Measurements from ENCODE around the gene B3GNT2. TPM values are rescaled to one million over a fixed set of nuclear protein-coding genes. Genes with fewer than 3 reads are reported as not detected.

Gene B3GNT2
- total and polyA plus RNA-seq, 3 donors from 2014 or later = 19.7 to 20.9 (median 20.9) TPM

DNA sequence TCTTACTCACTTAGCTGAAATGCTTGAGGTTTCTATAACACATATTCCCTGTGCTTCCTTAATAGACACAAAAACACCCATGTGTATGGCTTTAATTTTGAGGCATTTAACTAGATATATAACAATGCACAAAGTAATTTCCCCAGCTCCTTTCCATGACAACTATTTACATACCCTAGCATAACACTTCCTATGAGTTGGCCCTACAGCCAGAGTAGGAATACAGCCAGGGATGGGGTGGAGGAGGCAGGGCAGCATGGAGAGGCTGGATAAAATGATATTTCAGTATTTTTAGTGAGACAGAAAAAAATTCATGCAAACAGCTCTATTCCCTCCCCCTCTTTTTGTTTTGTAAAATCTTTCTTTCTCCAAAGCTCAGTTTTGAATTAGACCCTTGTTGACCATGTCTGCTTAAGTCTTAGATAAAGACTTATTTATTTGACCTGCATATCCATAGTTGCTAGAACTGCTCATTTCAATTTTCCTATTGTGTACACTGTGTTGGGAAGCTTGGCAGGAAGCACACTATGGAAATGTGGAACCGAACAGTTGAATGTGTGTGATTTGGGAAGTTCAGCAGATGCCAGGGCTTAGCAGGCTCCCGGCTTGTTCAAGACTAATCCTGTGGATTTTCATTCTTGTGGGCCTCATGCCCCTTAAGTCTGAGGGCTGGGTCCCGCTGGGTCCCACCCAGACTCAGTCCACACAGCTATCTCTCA lies 11.2 kb upstream of the B3GNT2 start:
- WGBS, 2 donors = 46 to 82% methylated on average over 2 to 3 of the region's 3 CpGs
- Histone ChIP-seq H3K27ac (no peak overlapping the region), H3K36me3 (ENCODE audit: low read depth, missing control alignments) (no peaks in the 10 kb centered on the region), H3K4me1 (no peaks in the 10 kb centered on the region), H3K27me3 (no peaks in the 10 kb centered on the region), H3K4me3 (no peak overlapping the region), H3K9me3 (no peaks in the 10 kb centered on the region)
- intact Hi-C loops (cut with DNase I; ENCODE audit: low total_unique reads) = no loop called here
- DNase-seq = no peak
- TF ChIP-seq POLR2A (IDR thresholded peaks at IDR 0.05) (no peak), CTCF (IDR thresholded peaks at IDR 0.05) (no peak)

- Histone ChIP-seq H3K27ac (no peak overlapping the region), H3K9me3 (no peaks in the 10 kb centered on the region), H3K27me3 (no peaks in the 10 kb centered on the region), H3K36me3 (ENCODE audit: low read depth, missing control alignments) (no peaks in the 10 kb centered on the region), H3K4me1 (no peaks in the 10 kb centered on the region), H3K4me3 (peak overlapping the region in 1 of 2 donors; percentile 13)
- TF ChIP-seq POLR2A (IDR thresholded peaks at IDR 0.05) = no peak
- no peak for TF ChIP-seq CTCF (IDR thresholded peaks at IDR 0.05)
- WGBS, 2 donors = 65 to 75% methylated on average over 15 of the region's 15 CpGs
- peak; percentile 60 for DNase-seq
- intact Hi-C loops (cut with DNase I; ENCODE audit: low total_unique reads) = no loop called here
These were observed 10.3 kb upstream of the B3GNT2 start for GRCh38 chr2:62185475-62186155.

DNA sequence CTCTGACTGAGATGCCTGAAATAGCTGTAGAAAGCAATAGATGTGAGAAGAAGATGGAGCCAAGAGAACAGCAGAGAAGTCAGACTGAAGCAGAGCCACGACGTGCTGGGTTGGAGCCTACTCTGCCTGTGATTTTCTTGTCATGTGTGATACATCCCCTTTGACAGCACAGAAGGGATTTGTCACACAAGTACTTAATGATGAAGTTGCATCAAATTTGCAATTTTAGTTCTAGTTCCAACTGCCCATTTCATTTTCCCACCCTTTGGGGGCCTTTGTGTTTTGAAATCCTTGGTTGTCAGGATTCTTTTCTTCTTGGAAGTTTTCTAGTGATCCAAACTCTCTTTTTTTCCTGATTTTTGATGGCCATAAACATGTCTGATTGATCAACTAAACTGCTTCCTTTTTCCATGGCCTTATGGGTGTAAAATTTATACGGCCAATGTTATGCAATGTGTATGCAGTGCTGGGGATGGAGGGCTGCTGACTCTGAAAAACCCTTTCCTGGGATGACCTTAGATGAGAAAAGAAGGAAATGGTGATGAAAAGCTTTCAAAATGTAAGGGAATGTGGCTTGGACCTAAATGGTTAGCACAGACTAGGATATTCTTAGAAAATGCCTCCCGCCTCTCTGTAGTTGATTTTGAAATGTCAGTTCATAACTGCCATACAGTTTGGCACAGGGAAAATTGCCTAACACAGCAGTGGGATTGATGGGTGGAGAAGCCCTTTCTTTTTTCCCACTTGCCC lies 9.6 kb upstream of the B3GNT2 start:
- intact Hi-C loops (cut with DNase I; ENCODE audit: low total_unique reads) = no loop called here
- WGBS, 2 donors = 47 to 72% methylated on average over 4 of the region's 4 CpGs

GRCh38 chr2:62187246-62187645 lies 8.7 kb upstream of the B3GNT2 start:
- no peak for DNase-seq
- Histone ChIP-seq H3K27me3 (no peaks in the 10 kb centered on the region), H3K4me1 (no peaks in the 10 kb centered on the region), H3K36me3 (ENCODE audit: low read depth, missing control alignments) (no peaks in the 10 kb centered on the region), H3K9me3 (no peaks in the 10 kb centered on the region), H3K4me3 (no peak overlapping the region), H3K27ac (no peak overlapping the region)
- TF ChIP-seq CTCF (IDR thresholded peaks at IDR 0.05) (no peak), POLR2A (IDR thresholded peaks at IDR 0.05) (no peak)
- WGBS, 2 donors = 82 to 86% methylated on average over 9 of the region's 9 CpGs
- intact Hi-C loops (cut with DNase I; ENCODE audit: low total_unique reads) = no loop called here

More for the DNA sequence above, 9.6 kb upstream of the B3GNT2 start:
- H3K27me3 ChIP-seq = no peaks in the 10 kb centered on the region
- no peak overlapping the region for H3K27ac ChIP-seq
- DNase-seq = no peak
- H3K9me3 ChIP-seq = no peaks in the 10 kb centered on the region
- no peaks in the 10 kb centered on the region for H3K4me1 ChIP-seq
- TF ChIP-seq POLR2A (IDR thresholded peaks at IDR 0.05) = no peak
- TF ChIP-seq CTCF (IDR thresholded peaks at IDR 0.05) = no peak
- H3K4me3 ChIP-seq = peak overlapping the region in 1 of 2 donors; percentile 13
- no peaks in the 10 kb centered on the region for H3K36me3 ChIP-seq (ENCODE audit: low read depth, missing control alignments)
